Stimulated activated CD8-positive, alpha-beta memory T cell treated with anti-CD3 and anti-CD28 coated beads, Interleukin-15, amount 100 ng/mL, for 1 hour (primary cell): Measurements from ENCODE around the gene CFHR1.

Experiments
- DNase-seq: peaks from one replicate; pipeline ENCODE4 v3.0.0-alpha.2; 2020; ENCODE audit warnings: low read depth

Gene CFHR1

GRCh38 chr1:196877964-196878363 is 58.4 kb downstream of the CFHR1 start:
- no peak for DNase-seq
